HG03439 (cell line): ENCODE measurements around the gene SYNJ2.
"Not testable (repeated sequence)": the region's sequence is repeated elsewhere in the genome, so short reads cannot be mapped to it uniquely, and the experiment has no call there.

ENCODE experiments used
- ATAC-seq: cut with Tn5 transposase; IDR thresholded peaks from one replicate; pipeline ENCODE4 v1.9.1; 2021; ENCODE audit warnings: mild to moderate bottlenecking, moderate library complexity; ENCODE audit not compliant: unreplicated experiment

The SYNJ2 gene

DNA sequence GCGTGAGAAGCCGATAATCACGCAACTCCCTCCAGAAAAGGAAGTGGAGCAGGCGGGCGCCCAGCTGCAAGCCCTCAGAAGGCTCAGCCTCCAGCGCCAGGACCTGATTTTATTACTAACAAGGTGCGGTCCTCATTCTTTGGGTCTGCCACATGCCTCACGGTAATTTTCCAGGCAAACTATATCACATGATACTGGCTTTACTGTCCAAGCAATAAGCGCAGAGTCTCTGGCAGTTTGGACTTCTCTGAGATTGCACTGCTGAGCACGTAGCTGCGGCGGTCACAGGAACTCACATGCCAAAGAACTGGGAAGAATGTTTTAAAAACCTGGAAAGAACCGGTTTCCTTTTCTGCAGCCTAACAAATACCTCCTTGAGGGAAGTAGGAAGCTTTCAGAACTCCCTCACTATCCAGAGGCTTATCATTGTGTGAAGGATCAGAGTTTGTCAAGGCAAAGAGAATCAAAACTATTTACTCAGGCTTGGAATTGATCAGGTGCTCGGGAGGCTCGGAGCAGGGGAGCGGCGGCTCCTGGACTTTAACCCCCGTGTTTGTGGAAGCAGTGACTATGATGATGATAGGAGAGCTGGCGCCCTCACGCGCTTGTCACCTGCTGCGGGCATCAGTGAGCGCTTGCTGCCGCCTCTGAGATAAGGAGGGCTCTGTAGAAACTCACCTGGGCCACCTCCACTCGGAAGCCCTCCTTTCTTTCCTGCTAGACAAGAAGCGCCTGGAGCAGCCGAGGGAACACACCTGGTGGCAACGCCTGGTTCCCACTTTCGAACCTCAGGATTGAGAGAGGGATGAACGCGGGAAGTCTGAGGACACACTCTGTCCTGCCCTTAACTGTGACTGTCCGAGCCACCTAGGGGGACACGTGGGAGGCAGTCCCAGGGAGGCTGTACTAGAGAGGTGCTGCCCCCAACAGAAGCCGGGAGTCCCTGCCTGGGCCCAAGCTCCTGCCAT is 27.2 kb upstream of the SYNJ2 start:
- ATAC-seq, result no peak

DNA sequence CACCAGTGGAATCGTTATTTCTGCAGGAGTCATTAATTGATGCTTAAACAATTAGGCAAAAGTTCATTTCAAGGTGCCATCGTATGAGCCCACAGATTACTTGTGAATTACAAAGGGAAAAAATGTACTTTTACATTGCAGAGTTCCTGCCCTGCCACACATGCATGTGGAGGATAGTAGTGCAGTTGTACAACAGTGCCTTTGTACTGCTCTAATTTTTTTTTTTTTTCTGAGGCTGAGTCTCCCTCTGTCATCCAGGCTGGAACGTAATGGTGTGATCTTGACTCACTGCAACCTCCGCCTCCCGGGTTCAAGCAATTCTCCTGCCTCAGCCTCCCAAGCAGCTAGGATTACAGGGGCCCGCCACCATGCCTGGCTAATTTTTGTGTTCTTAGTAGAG is 26.0 kb upstream of the SYNJ2 start:
- ATAC-seq, result no peak

DNA sequence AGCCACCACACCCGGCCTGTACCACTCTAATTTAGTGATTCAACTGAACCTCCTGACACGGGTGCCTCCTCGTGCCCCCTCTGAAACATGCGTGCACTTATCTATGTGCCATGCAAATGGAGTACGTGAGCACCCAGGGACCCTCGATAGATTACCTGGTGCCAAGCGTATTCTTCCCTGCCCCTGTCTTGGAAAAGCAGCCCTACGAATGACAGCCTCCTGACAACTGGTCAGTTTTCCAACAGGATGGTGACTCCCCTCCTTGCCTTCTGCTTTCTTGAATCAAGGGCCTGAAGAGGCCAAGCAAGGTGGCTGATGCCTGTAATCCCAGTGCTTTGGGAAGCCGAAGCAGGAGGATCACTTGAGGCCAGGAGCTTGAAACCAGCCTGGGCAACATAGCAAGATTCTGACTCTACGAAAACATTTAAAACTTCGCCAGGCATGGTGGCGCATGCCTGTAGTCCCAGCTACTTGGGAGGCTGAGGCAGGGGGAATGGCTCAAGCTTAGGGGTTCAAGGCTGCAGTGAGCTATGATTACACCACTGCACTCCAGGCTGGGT is 25.4 kb upstream of the SYNJ2 start:
- ATAC-seq, result no peak

DNA sequence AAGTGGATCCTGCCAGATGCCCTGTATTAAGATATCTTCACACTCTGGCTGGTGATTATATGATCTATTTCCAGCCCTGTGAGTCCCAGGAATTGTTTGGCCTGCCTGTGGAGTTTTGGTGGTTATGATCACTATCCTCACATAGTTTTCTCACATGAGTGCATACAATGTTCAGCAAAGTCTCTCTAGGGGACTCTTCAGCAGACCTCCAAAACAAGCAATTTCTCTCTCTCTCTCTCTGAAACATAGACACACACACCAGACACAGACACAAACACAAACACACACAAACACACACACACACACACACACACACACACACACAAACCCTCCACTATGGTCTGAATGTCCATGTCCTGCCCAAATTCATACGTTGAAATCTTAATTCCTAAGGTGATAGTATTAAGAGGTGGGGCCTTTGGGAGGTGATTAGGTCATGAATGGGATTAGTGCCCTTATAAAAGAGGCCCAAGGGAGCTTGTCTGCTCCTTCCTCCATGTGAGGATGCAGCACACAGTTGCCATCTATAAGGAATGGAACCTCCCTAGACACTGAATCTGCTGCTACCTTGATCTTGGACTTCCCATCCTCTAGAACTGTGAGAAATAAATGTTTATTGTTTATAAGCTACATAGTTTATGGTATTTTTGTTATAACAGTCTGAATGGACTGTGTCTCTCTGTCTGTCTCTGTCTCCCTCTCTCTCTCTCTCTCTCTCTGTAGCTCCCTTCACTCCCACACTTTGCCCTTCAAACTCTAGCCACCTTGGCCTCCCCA is 22.0 kb upstream of the SYNJ2 start:
- no peak for ATAC-seq

DNA sequence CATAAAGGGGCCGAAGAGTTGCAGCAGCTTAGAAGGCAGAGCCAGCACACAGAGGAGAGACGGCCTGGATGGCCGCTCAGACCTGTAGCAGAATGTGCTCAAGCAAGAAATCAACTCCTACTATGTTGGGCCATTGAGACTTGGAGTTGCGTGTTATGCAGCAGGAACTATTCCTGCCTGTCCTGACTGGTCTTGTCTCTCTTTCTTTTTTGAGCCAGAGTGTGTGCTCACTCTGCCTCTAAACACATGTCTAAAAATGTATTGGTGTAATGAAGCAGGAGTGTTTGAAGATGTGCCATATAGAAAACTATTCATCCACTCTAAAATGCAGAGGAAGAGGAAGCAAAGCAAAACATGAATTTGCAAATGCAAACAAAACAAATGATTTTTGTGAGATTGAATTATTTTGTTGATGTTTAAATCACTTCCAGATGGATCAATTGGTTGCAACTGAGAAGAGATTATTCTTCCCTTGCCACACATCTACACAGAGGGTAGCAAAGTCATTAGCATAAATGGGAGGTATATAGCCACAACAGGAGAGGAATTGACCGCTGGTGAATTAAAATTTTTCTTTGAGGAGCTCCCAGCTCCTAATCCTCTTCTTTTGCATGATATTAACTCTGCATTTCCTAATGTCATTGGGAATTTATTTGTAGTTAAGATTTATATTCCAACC is 20.4 kb upstream of the SYNJ2 start:
- no peak for ATAC-seq

DNA sequence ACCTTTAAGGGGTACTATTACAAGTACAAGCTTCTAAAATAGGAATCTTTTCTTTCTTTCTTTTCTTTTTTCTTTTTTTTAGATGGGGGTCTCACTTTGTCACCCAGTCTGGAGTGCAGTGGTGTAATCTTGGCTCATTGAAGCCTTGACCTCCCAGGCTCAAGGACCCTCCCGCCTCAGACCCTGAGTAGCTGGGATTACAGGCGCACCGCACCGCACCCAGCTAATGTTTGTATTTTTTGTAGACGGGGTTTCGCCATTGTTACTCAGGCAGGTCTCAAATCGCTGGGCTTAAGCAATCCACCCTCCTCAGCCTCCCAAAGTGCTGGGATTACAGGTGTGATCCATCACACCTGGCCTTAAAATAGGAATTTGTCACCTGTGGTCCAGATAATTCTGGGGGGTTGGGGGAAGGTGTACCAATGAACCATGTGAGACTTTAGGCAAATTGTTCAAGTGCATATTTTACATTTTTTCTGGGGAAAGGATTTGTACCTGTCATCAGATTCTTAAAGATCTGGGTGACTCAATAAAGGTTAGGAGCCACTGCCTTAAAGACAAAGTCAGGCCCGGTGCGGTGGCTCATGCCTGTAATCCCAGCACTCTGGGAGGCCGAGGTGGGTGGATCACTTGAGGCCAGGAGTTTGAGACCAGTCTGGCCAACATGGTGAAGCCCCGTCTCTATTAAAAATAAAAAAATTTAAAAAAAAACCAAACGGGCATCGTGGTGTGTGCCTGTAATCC is 19.7 kb upstream of the SYNJ2 start:
- ATAC-seq, result no peak

DNA sequence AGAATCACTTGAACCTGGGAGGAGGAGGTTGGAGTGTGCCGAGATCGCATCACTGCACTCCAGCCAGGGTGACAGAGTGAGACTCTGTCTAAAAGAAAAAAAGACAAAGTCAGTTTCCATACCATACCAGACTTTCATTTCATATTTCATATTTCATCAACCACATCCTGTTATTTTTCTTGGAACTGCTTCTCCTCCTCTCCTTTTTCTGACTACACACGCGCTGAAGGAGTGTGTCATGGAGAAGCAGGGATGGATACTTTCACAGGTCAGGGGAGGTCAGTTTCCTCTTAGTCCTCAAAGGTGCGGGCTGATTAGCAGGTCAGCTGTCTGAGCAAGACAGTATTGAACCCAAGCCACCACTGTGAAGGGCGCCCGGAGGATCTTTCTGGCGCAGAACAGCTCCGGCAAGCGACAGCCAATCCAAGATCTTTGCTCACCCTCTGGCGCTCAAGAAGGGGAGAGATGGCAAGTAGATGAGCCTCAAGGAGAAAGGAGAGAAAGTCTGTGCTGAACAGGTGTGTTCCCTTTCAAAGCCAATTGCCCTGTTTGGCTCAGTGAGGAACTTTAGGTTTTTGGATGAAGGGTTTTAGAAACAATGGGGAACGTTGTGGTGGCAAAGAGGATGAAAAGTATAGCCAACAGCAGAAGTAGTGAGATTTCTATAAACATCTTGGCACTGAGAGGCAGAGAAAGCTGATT is 18.9 kb upstream of the SYNJ2 start:
- no peak for ATAC-seq

DNA sequence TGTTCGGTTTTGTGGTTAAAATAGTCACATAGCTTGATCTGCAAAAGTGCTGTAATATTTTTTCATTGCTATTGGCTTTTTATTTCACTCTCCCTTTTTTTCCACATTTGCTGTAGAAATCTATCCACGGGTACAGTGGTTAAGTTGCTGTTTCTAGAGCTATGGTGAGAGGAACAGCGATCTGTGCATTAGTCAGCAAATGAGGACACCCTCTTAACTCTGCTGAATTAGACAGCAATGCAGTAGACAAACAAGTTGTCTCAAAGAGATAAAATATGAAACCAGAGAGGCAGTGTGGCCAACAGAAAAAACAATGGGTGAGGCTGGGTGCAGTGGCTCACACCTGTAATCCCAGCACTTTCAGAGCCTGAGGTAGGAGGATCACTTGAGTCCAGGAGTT is 17.6 kb upstream of the SYNJ2 start:
- ATAC-seq, result no peak

DNA sequence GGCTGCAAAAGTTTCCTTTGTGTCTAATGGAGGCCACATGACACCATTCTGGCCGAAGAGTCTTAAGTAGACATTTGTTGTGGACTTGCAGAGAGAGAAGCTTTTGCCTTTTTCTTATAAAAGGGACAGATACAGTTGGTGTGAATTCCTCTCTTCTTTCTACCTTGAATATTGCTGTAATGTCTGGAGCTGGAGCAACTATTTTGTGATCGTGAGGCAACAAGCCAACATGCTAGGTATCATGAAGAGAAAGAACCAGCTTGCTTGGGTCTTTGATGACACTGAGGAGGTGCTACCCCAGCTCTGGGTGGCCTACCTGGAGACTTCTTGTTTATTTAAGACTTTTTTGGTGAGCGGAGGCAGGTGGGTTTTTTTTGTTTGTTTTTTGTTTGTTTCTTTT is 16.3 kb upstream of the SYNJ2 start:
- no peak for ATAC-seq

DNA sequence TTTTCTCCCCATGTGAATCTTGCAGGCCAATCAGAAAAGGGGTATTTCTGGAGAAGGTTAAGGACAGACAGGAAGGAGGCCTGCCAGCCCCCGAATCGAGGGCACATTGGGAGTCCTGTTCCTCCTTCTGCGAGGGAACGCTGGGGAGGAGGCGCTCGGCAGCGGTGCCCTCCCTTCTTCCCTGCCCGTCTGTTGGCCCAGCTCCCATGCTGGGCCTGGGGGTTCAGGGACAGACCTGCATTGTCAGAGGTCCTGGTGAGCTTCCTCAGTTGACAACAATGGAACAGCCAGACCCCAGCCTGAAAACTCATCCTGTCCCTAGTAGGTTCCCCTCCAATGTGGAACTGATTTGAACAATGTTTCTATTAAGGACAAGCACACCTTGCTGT is 15.1 kb upstream of the SYNJ2 start:
- ATAC-seq, result no peak

DNA sequence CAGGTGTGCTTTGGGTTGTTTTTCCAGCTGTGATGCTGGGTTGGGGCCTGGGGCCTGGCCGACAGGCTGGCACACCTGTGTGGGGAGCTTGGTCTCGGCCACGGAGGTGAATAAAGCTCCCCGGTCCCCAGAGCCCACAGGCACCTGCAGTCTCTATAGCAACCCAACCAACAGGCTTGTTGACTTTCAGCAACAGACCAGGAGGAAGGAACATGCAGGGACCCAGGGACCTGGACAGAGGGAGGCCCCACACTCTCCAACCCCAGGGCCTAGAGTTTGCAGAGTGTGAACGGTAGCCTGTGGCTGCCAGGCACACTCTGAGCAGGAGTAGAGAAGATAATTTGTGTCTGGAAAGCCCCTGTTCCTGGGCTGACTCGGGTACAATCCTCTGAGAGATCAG is 14.6 kb upstream of the SYNJ2 start:
- ATAC-seq, result no peak

DNA sequence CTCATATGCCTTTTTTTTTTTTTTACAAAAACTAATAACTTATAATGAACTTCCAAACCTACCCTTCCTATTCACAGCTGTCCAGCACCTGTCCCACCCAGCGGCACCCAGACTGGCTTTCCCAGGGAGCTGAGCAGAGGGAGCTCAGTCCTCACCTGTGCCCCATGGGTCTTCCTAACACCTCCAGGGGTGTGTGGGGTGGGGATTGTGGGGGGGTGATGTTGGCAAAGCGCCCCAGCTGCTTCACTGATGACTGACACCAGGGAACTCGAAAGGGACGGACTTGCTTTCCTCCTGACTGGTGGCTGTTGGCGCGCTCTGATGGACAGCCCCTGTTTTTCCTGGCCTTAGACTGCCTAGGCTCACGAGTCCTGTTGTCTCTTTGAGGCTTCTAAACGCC is 14.2 kb upstream of the SYNJ2 start:
- no peak for ATAC-seq

DNA sequence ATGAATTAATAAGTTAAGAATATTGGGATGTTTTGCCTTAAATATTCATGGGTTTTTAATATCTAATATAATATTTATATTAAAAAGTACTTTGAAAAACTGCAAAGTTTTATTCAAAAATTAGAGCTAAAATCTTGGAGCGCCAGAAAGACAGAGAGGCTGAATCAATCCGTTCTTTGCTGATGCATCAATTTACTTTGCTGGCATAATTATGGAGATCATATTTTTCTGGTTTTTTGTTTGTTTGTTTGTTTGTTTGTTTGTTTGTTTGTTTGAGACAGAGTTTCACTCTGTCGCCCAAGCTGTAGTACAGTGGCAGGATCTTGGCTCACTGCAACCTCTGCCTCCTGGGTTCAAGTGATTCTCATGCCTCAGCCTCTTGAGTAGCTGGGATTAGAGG is 9.5 kb upstream of the SYNJ2 start:
- ATAC-seq, result not testable (repeated sequence)

DNA sequence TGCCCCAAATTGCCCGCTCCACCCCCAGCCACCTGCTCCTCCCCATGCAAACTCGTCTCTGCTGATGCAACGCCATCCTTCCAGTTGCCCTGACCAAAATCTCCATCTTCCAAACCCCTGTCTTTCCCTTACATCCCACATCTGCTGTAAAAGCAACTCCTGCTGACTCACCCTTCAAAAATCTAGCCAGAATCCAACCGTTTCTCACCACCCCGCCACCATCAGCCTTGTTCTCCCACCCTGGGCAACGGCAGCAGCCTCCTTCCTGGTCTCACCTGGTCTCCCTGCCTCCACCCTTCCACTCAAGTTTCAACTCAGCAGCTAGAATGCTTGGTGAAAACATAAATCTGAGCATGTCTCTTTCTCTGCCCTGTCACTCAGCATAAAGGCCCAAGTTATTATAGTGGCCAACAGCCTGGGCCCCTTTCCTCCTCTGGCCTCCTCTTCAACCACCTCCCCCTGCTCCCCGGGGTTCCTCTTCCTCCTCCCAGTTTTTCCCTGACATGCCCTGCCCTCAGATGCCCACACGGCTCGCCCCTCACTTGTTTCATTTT is 7.2 kb upstream of the SYNJ2 start:
- no peak for ATAC-seq

DNA sequence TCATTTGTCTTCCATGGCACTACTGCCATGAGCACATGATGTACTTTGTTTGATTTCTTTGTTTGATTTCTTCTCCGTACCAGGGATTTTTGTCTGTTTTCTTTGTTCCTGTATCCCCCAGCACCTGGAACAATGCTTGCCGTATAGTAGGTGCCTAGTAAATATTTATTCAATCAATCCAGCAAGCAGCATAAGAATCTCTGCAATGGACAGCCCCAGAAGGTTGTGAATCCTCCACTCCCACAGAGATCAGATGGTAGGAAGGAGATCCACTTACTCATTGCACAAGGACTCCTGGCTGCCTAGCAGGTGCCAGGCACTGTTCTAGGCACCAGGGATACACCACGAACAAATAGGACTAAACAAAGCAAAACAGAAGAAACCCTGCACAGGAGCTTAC is 6.7 kb upstream of the SYNJ2 start:
- ATAC-seq, result no peak

DNA sequence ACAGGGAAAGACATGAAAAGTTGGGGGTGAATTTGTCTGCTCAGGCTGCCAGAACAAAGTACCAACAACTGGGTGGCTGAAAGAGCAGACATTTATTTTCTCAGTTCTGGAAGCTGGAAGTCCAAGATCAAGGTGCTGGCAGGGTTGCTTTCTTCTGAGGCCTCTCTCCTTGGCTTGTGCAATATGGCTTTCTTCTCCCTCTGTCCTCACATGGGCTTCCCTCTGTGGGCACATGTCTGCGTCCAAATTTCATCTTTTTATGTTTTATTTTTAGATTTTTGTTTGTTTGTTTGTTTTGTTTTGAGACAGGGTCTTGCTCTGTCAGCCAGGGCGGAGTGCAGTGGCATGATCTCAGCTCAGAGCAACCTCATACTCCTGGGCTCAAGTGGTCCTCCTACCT is 6.2 kb upstream of the SYNJ2 start:
- no peak for ATAC-seq

DNA sequence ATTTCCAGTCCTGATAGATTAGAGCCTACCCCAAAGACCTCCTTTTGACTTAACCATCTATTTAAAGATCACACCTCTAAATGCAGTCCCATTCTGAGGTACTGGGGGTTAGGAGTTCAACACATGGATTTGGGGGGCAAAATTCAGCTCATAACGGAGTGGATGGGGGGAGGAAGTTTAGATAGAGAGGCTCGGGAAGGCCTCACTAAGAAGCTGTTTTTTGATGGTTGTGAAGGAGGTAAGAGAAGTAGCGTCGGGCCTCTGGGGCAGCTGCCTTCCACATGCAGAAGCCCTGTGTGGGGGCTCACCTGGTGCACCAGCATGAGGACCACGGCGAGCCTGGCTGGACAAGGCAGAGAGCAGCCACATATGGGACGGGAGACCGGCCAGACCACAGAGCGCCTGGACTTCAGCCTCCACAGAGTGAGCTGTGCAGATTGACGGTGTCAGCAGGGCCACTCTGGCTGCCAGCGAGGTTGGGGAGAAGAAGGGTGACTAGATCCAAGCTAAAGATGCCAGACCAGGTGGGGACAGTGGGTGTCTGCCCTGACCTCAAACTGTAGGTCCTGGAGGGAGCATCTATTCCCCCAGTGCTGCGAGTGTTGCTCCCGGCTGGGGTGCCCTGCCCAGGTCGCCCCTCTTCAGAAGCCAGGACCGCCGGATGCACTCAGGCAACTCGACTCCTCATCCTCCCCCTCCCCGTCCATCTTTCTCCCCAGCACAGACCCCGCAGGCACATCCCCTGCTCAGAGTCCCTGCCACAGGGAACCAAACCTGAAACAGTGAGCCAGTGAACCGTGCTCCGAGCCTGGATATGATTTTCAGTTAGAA is 5.1 kb upstream of the SYNJ2 start:
- no peak for ATAC-seq

DNA sequence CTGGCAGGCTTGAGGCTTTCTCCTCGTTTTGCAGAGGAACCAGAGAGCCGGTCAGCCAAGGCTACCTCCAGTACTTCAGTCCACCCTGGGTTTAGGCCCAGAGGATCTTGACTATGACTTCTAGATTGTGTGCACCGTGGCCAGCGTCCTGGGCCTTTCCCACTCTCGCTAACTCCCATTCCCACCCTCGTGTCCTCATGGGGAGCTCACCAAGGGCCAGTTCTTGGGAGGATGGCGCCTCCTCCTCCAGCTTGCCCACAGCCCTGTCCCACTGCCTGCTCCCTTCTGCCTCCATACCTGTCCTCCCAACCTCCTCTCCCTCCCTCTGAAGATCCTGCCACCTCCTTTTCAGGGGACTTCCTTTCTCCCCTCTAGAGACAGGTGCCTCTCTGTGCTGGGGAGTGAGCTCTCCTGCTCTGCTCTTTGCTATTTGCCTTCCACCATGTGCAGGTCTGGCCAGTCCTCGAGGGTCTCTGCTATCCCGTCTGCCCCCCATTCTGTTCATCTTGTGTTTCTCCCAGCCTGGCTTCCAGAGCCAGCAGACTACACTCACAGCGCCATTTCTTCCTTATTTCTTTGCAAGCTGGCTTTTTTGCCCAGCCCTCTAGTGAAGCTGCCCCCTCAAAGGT is 4.4 kb upstream of the SYNJ2 start:
- ATAC-seq, result no peak
